Stimulated activated CD8-positive, alpha-beta memory T cell treated with anti-CD3 and anti-CD28 coated beads, Interleukin-2, amount 100 ng/mL, for 48 hours (primary cell): ENCODE data around the gene RDH13.
"Not testable (repeated sequence)": the region's sequence is repeated elsewhere in the genome, so short reads cannot be mapped to it uniquely, and the experiment has no call there.

Experiments used
- DNase-seq, 2 donors: peaks; one replicate each; pipeline ENCODE4 v3.0.0-alpha.2; 2020; ENCODE audit warnings: low read depth in 2 of 2

The RDH13 gene

GRCh38 chr19:55077106-55077505 is 14.2 kb upstream of the RDH13 start:
- no peak for DNase-seq

- no peak for DNase-seq
Observed at GRCh38 chr19:55076321-55076720, 13.4 kb upstream of the RDH13 start.

GRCh38 chr19:55075371-55075998 is 12.5 kb upstream of the RDH13 start, which contains the start of gene EPS8L1:
EPS8L1 (plus strand) TSS chr19:55075869; CDS start chr19:55076445, 576 bp downstream.
- DNase-seq: no peak

GRCh38 chr19:55071913-55072312 is 9.0 kb upstream of the RDH13 start:
- no peak for DNase-seq

GRCh38 chr19:55071129-55071502 is 8.2 kb upstream of the RDH13 start:
- no peak for DNase-seq

- no peak for DNase-seq
Observed at GRCh38 chr19:55070466-55071128, 7.6 kb upstream of the RDH13 start.

GRCh38 chr19:55069865-55070197 is 6.9 kb upstream of the RDH13 start:
- no peak for DNase-seq

GRCh38 chr19:55068950-55069864 is 6.3 kb upstream of the RDH13 start:
- no peak for DNase-seq

- no peak for DNase-seq
Observed at GRCh38 chr19:55067869-55068268, 4.9 kb upstream of the RDH13 start.

GRCh38 chr19:55066107-55066709 is 3.3 kb upstream of the RDH13 start:
- DNase-seq: no peak

- not testable (repeated sequence) for DNase-seq
Observed at GRCh38 chr19:55065516-55065915, 2.6 kb upstream of the RDH13 start.

GRCh38 chr19:55063492-55063843 is 520 bp upstream of the RDH13 start:
- no peak for DNase-seq

- not testable (repeated sequence) for DNase-seq
Observed at GRCh38 chr19:55060287-55060686, 2.7 kb downstream of the RDH13 start.

GRCh38 chr19:55058781-55059610 is 4.0 kb downstream of the RDH13 start:
- DNase-seq: no peak

- no peak for DNase-seq
Observed at GRCh38 chr19:55056827-55057226, 6.1 kb downstream of the RDH13 start.

- no peak for DNase-seq
Observed at GRCh38 chr19:55053735-55054134, 9.2 kb downstream of the RDH13 start.

- DNase-seq: no peak
Observed at GRCh38 chr19:55050749-55051532, 12.0 kb downstream of the RDH13 start.

- no peak for DNase-seq
Observed at GRCh38 chr19:55048446-55048845, 14.5 kb downstream of the RDH13 start.

- no peak for DNase-seq
Observed at GRCh38 chr19:55047951-55048350, 15.0 kb downstream of the RDH13 start.

- no peak for DNase-seq
Observed at GRCh38 chr19:55046975-55047622, 15.8 kb downstream of the RDH13 start.
